DND-41 (cell line): ENCODE results near the gene USP34.

Source experiments
- ATAC-seq: fragments of 200-7000 bp; cut with Tn5 transposase; 3 replicates; pipeline ENCODE4 v1.9.1; 2021; ENCODE audit warnings: low read depth; ENCODE audit not compliant: insufficient read depth
- DNase-seq: peaks from one replicate; pipeline ENCODE4 v3.0.0-alpha.2; 2020
- H2AFZ ChIP-seq: 2 replicates; pipeline ENCODE4 v1.6.0; 2012; ENCODE audit warnings: low read depth, low read length
- H3K27ac ChIP-seq: 2 replicates; pipeline ENCODE4 v1.5.1; 2012; ENCODE audit warnings: low read length, inconsistent platforms
- H3K27me3 ChIP-seq: fragments of 200-600 bp; sonication (generic); 2 replicates; pipeline ENCODE4 v1.6.0; 2012; ENCODE audit warnings: low read length, mild to moderate bottlenecking, inconsistent platforms; ENCODE audit not compliant: insufficient read depth, poor library complexity
- H3K36me3 ChIP-seq: 2 replicates; pipeline ENCODE4 v1.5.1; 2012; ENCODE audit warnings: low read length, inconsistent platforms; ENCODE audit not compliant: insufficient read depth
- H3K4me1 ChIP-seq: 2 replicates; pipeline ENCODE4 v1.5.1; 2012; ENCODE audit warnings: mild to moderate bottlenecking, low read length; ENCODE audit not compliant: insufficient read depth
- H3K4me2 ChIP-seq: 2 replicates; pipeline ENCODE4 v1.6.0; 2012; ENCODE audit warnings: mild to moderate bottlenecking, moderate library complexity, low read length, inconsistent platforms; ENCODE audit not compliant: insufficient read depth
- H3K4me3 ChIP-seq, 2 experiments: fragments of 200-600 bp in 1 of 2; shearing (Covaris generic) in 1 of 2; 2 replicates each; pipeline ENCODE4 v1.5.1; 2012 to 2016; ENCODE audit warnings: inconsistent platforms in 2 of 2, low read length in 2 of 2, mild to moderate bottlenecking in 2 of 2, low read depth in 1 of 2, moderate library complexity in 1 of 2
- H3K79me2 ChIP-seq: 2 replicates; pipeline ENCODE4 v1.6.0; 2012; ENCODE audit warnings: low read length, inconsistent platforms; ENCODE audit not compliant: insufficient read depth
- H3K9ac ChIP-seq: 2 replicates; pipeline ENCODE4 v1.6.0; 2012; ENCODE audit warnings: low read depth, mild to moderate bottlenecking, inconsistent platforms, low read length, moderate library complexity
- H3K9me3 ChIP-seq: 2 replicates; pipeline ENCODE4 v1.5.1; 2012; ENCODE audit warnings: low read length, moderate library complexity, mild to moderate bottlenecking, inconsistent platforms; ENCODE audit not compliant: insufficient read depth, severe bottlenecking
- H4K20me1 ChIP-seq: 2 replicates; pipeline ENCODE4 v1.6.0; 2012; ENCODE audit warnings: low read length; ENCODE audit not compliant: insufficient read depth
- CTCF ChIP-seq: IDR thresholded peaks from 2 replicates; pipeline ENCODE4 v1.5.1; 2012; ENCODE audit warnings: borderline replicate concordance, low read length, moderate library complexity, mild to moderate bottlenecking; ENCODE audit not compliant: poor library complexity, severe bottlenecking; ENCODE audit errors: extremely low read depth
- EZH2 ChIP-seq: IDR thresholded peaks from 3 replicates; pipeline ENCODE4 v1.6.1; 2012; ENCODE audit warnings: borderline replicate concordance, low read depth, mild to moderate bottlenecking, moderate library complexity, low read length, inconsistent platforms; ENCODE audit not compliant: severe bottlenecking

USP34 gene

DNA sequence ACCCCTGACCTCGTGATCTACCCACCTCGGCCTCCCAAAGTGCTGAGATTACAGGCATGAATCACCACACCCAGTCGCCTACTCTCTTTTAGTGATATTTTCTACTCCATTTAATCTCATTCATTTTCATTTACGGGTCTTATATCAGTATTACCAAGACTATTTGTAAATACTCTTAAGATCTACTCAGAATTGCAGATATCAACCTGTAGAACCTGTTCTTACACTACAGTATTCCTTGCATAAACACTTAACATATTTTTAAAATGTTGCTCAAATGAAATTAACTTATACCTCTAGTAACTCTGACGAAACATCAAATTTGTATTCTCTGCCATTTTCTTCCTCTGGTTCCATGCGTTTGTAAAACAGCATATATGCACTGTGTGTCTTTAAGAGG, 229.6 kb downstream of the USP34 start:
- DNase-seq (no peak), ATAC-seq (no peak)
- no peaks in the 10 kb centered on the region for H4K20me1 ChIP-seq
- H3K27ac ChIP-seq, result no peak overlapping the region
- no peak overlapping the region for H2AFZ ChIP-seq
- H3K4me2 ChIP-seq, result no peak overlapping the region
- H3K79me2 ChIP-seq, result no peaks in the 10 kb centered on the region
- no peak for TF ChIP-seq EZH2
- no peak for TF ChIP-seq CTCF
- H3K4me3 ChIP-seq, result no peak overlapping the region
- no peaks in the 10 kb centered on the region for H3K4me1 ChIP-seq
- H3K9ac ChIP-seq, result no peak overlapping the region
- H3K9me3 ChIP-seq, result no peaks in the 10 kb centered on the region
- peaks cover 54% of the 10 kb centered on the region for H3K36me3 ChIP-seq
- H3K27me3 ChIP-seq, result no peaks in the 10 kb centered on the region

- Histone ChIP-seq H3K79me2 (no peaks in the 10 kb centered on the region), H2AFZ (no peak overlapping the region), H3K4me2 (no peak overlapping the region), H3K27ac (no peak overlapping the region), H3K4me1 (no peaks in the 10 kb centered on the region), H3K9ac (no peak overlapping the region), H3K36me3 (peaks cover 46% of the 10 kb centered on the region), H4K20me1 (no peaks in the 10 kb centered on the region), H3K4me3 (no peak overlapping the region), H3K27me3 (no peaks in the 10 kb centered on the region), H3K9me3 (no peaks in the 10 kb centered on the region)
- no peak for DNase-seq
- TF ChIP-seq CTCF (no peak), EZH2 (no peak)
- no peak for ATAC-seq
Measured at GRCh38 chr2:61238219-61239012, 232.5 kb downstream of the USP34 start.

DNA sequence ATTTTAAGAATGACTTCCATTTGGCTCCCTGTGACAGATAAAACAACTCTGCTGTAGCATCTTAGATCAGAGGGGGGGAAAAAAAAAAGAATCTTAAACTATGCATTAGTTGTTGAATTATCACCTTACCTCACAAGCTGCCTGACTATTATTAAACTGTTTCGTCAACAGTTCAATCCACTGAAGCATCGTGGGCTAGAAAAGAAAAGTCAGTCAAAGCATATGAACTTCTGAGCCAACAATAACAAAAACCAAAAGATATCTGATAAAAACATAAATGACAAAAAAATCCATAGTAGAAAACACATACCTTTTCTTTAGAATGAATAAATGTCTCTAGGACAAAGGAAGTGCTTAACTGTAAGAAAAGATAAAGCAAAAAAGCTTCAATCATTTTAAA, 235.2 kb downstream of the USP34 start:
- Histone ChIP-seq H3K9ac (no peak overlapping the region), H3K9me3 (no peaks in the 10 kb centered on the region), H4K20me1 (no peaks in the 10 kb centered on the region), H3K4me1 (no peaks in the 10 kb centered on the region), H3K36me3 (peaks cover 42% of the 10 kb centered on the region), H3K27ac (no peak overlapping the region), H3K27me3 (no peaks in the 10 kb centered on the region), H3K4me3 (no peak overlapping the region), H3K4me2 (no peak overlapping the region), H2AFZ (no peak overlapping the region), H3K79me2 (no peaks in the 10 kb centered on the region)
- no peak for ATAC-seq
- DNase-seq, result no peak
- TF ChIP-seq CTCF (no peak), EZH2 (no peak)

- Histone ChIP-seq H3K9me3 (no peaks in the 10 kb centered on the region), H2AFZ (no peak overlapping the region), H3K4me1 (no peaks in the 10 kb centered on the region), H3K27me3 (no peaks in the 10 kb centered on the region), H3K27ac (no peak overlapping the region), H3K36me3 (peaks cover 51% of the 10 kb centered on the region), H3K79me2 (no peaks in the 10 kb centered on the region), H3K4me3 (no peak overlapping the region), H4K20me1 (no peaks in the 10 kb centered on the region), H3K9ac (no peak overlapping the region), H3K4me2 (no peak overlapping the region)
- ATAC-seq (no peak), DNase-seq (no peak)
- TF ChIP-seq CTCF, result no peak
- no peak for TF ChIP-seq EZH2
Measured at GRCh38 chr2:61233581-61233980, 237.3 kb downstream of the USP34 start.
